Panc1 (cell line): ENCODE measurements around the gene ADARB2. TPM values are rescaled to one million over a fixed set of nuclear protein-coding genes. Genes with fewer than 3 reads are reported as not detected.

Experiments used
- ATAC-seq: fragments of 200-7000 bp; cut with Tn5 transposase; 2 replicates; pipeline ENCODE4 v1.9.1; 2020; ENCODE audit warnings: mild to moderate bottlenecking, moderate library complexity
- BruUV-seq: library from RNA; stranded (reverse); fragments of 400-500 nt; replicated peaks from 2 replicates; lab custom pipeline; 2021; lab: Mats Ljungman, UMichigan
- CTCF ChIA-PET: fragments of 300-600 bp; sonication (Branson Sonifier 250); formaldehyde crosslinking; loops from one replicate; lab custom pipeline; 2022; ENCODE audit warnings: antibody characterized with exemption; lab: Charles Lee
- POLR2A ChIA-PET: fragments of 300-600 bp; sonication (Branson Sonifier 250); formaldehyde crosslinking; loops from one replicate; lab custom pipeline; 2022; ENCODE audit warnings: antibody characterized with exemption; lab: Charles Lee
- DNase-seq: peaks from one replicate; pipeline ENCODE4 v3.0.0-alpha.2; 2010; ENCODE audit warnings: low read depth, low spot score
- H3K27ac ChIP-seq: 2 replicates; pipeline ENCODE4 v1.5.1; 2011; ENCODE audit warnings: mild to moderate bottlenecking, low read length, inconsistent platforms
- H3K27me3 ChIP-seq: fragments of 200-500 bp; sonication (Bioruptor generic); 2 replicates; pipeline ENCODE4 v1.6.0; 2014; ENCODE audit warnings: low read length, inconsistent platforms; ENCODE audit not compliant: control insufficient read depth, insufficient read depth
- H3K36me3 ChIP-seq: fragments of 200-500 bp; sonication (Bioruptor generic); 2 replicates; pipeline ENCODE4 v1.5.1; 2014; ENCODE audit warnings: inconsistent platforms, mild to moderate bottlenecking, low read length, moderate library complexity; ENCODE audit not compliant: control insufficient read depth, insufficient read depth
- H3K4me1 ChIP-seq: 2 replicates; pipeline ENCODE4 v1.5.1; 2011; ENCODE audit warnings: inconsistent platforms, mild to moderate bottlenecking, low read length, moderate library complexity; ENCODE audit not compliant: control insufficient read depth, insufficient read depth
- H3K4me3 ChIP-seq, 2 experiments: 2 replicates each; pipeline ENCODE4 v1.5.1; 2011 to 2012; ENCODE audit warnings: low read depth in 2 of 2, low read length in 2 of 2, mild to moderate bottlenecking in 2 of 2, inconsistent platforms in 1 of 2, moderate library complexity in 1 of 2
- H3K9me3 ChIP-seq: fragments of 200-500 bp; sonication (Bioruptor generic); 2 replicates; pipeline ENCODE4 v1.5.1; 2014; ENCODE audit warnings: low read depth, mild to moderate bottlenecking, inconsistent platforms, low read length, moderate library complexity; ENCODE audit not compliant: control insufficient read depth, insufficient read depth
- CTCF ChIP-seq: fragments of 450-650 bp; IDR thresholded peaks from 2 replicates; pipeline ENCODE4 v1.5.1; 2017; ENCODE audit warnings: mild to moderate bottlenecking
- POLR2AphosphoS5 ChIP-seq: IDR thresholded peaks from 2 replicates; pipeline ENCODE4 v1.6.1; 2012; ENCODE audit warnings: mild to moderate bottlenecking, low read depth, low read length, moderate library complexity
- REST ChIP-seq, 2 experiments: IDR thresholded peaks; 2 replicates each; pipeline ENCODE4 v1.6.1; 2011 to 2012; ENCODE audit warnings: low read depth in 2 of 2, control low read depth in 1 of 2, low read length in 1 of 2, mild to moderate bottlenecking in 1 of 2, moderate library complexity in 1 of 2; ENCODE audit not compliant: insufficient read depth in 1 of 2
- SIN3A ChIP-seq: IDR thresholded peaks from 2 replicates; pipeline ENCODE4 v1.6.1; 2012; ENCODE audit warnings: low read depth, mild to moderate bottlenecking, low read length, moderate library complexity, borderline replicate concordance; ENCODE audit not compliant: insufficient read depth
- TCF7L2 ChIP-seq: IDR thresholded peaks from 2 replicates; pipeline ENCODE4 v1.6.1; 2011; ENCODE audit warnings: mild to moderate bottlenecking, low read depth, low read length, inconsistent platforms
- in situ Hi-C: cut with HindIII; loops from 2 replicates; pipeline ENCODE4 v1.10.0; 2016; ENCODE audit warnings: low sequenced_read_pairs, low pct_unique_long_range_greater_than_20kb
- intact Hi-C: fragments of 100-400 bp; cut with micrococcal nuclease; formaldehyde crosslinking; loops from one replicate; pipeline ENCODE4 v1.10.0; 2022; ENCODE audit not compliant: unreplicated experiment
- total RNA-seq: library from RNA; stranded (reverse); gene quantifications from one replicate; pipeline ENCODE4 v1.2.1, GENCODE V29; 2021; ENCODE audit not compliant: unreplicated experiment

The ADARB2 gene
- total RNA-seq, 1 experiment from 2014 or later = 0.31 TPM

GRCh38 chr10:1402016-1402770 lies 335.1 kb downstream of the ADARB2 start:
- TF ChIP-seq CTCF (no peak), REST (IDR thresholded peaks at IDR 0.05; ENCODE audit: insufficient read depth in 1 of 2, low read depth in 2 of 2, low read length in 1 of 2) (no peak), TCF7L2 (no peak), POLR2AphosphoS5 (no peak), SIN3A (no peak)
- Histone ChIP-seq H3K9me3 (no peaks in the 10 kb centered on the region), H3K4me3 (no peak overlapping the region), H3K36me3 (no peaks in the 10 kb centered on the region), H3K27me3 (no peaks in the 10 kb centered on the region), H3K4me1 (no peaks in the 10 kb centered on the region; the same call in 1 of the 2 replicates), H3K27ac (no peak overlapping the region)
- no TSS peak for BruUV-seq
- ATAC-seq (no peak), DNase-seq (no peak)
- ChIA-PET CTCF (interaction anchor here (0.7 kb wide), 1 partner anchor 951 kb away, joined by 3 read pairs; no protein-coding TSS in a partner anchor), POLR2A (no interaction called here)
- intact Hi-C loops = no loop called here
- in situ Hi-C loops = no loop called here

- H3K4me3 ChIP-seq = no peak overlapping the region
- H3K4me1 ChIP-seq = no peaks in the 10 kb centered on the region; the same call in 1 of the 2 replicates
- intact Hi-C loops = no loop called here
- no peaks in the 10 kb centered on the region for H3K27me3 ChIP-seq
- ATAC-seq (no peak), DNase-seq (no peak)
- ChIA-PET POLR2A (no interaction called here), CTCF (no interaction called here)
- H3K27ac ChIP-seq = no peak overlapping the region
- H3K9me3 ChIP-seq = no peaks in the 10 kb centered on the region
- no peak for TF ChIP-seq TCF7L2
- TF ChIP-seq CTCF = no peak
- TF ChIP-seq POLR2AphosphoS5 = no peak
- TF ChIP-seq REST (IDR thresholded peaks at IDR 0.05; ENCODE audit: insufficient read depth in 1 of 2, low read depth in 2 of 2, low read length in 1 of 2) = no peak
- no peak for TF ChIP-seq SIN3A
- no peaks in the 10 kb centered on the region for H3K36me3 ChIP-seq
- in situ Hi-C loops = no loop called here
- no TSS peak for BruUV-seq
Observed at GRCh38 chr10:1401071-1401965, 336.0 kb downstream of the ADARB2 start.
